Measurements from ENCODE around the gene PEX12.
"Not testable (repeated sequence)": the region's sequence is repeated elsewhere in the genome, so short reads cannot be mapped to it uniquely, and the experiment has no call there.

Gene PEX12

DNA sequence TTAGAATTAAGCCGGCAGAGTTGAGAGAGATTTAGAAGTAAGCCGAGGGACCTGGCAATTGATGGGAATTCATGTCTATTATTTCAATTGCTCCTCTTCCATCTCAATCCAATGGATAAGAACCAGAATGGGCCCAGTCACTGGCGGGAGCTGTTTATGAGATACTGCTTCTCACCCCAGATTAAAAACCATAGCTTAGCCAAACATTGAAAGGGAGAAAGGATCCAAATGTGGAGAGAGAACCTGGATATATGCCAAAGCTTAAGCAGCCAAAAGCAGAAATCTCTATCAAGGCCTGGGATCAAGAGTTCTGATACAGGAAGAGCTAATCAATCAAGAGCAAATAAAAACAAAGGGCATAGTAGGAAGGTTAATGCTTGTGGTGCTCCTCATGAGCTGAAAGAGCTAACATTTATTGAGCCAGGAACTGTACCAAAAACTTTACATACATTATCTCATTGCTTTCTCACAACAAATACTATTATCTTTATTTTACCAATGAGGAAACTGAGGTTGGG lies 43.7 kb downstream of the PEX12 start:
- Histone ChIP-seq H3K4me2 (ENCODE audit: low read depth, low read length) (no peak overlapping the region), H3K9me2 (replicated peaks; ENCODE audit: insufficient read depth, low read length) (no peaks in the 10 kb centered on the region), H3K27me3 (replicated peaks; ENCODE audit: insufficient read depth, low read length) (no peaks in the 10 kb centered on the region), H3K9me3 (replicated peaks; ENCODE audit: insufficient read depth, low read length) (no peaks in the 10 kb centered on the region), H2AFZ (ENCODE audit: low read length) (no peak overlapping the region), H4K20me1 (ENCODE audit: insufficient read depth, low read length) (no peaks in the 10 kb centered on the region), H3F3A (ENCODE audit: insufficient read depth, low read length) (peaks cover 16% of the 10 kb centered on the region; the same call in 1 of the 2 replicates), H3K79me2 (ENCODE audit: low read length) (no peaks in the 10 kb centered on the region), H3K4me1 (ENCODE audit: low read length) (peaks cover 23% of the 10 kb centered on the region), H3K9ac (ENCODE audit: low read length) (no peak overlapping the region), H3K36me3 (replicated peaks; ENCODE audit: insufficient read depth, low read length) (no peaks in the 10 kb centered on the region), H3K27ac (ENCODE audit: low read length) (no peak overlapping the region), H3K4me3 (ENCODE audit: low read length) (no peak overlapping the region)
- TF ChIP-seq, protein P1, sequence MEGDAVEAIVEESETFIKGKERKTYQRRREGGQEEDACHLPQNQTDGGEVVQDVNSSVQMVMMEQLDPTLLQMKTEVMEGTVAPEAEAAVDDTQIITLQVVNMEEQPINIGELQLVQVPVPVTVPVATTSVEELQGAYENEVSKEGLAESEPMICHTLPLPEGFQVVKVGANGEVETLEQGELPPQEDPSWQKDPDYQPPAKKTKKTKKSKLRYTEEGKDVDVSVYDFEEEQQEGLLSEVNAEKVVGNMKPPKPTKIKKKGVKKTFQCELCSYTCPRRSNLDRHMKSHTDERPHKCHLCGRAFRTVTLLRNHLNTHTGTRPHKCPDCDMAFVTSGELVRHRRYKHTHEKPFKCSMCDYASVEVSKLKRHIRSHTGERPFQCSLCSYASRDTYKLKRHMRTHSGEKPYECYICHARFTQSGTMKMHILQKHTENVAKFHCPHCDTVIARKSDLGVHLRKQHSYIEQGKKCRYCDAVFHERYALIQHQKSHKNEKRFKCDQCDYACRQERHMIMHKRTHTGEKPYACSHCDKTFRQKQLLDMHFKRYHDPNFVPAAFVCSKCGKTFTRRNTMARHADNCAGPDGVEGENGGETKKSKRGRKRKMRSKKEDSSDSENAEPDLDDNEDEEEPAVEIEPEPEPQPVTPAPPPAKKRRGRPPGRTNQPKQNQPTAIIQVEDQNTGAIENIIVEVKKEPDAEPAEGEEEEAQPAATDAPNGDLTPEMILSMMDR (IDR thresholded peaks at IDR 0.05; ENCODE audit: low read length), result no peak
- TF ChIP-seq EZH2phosphoT487 (IDR thresholded peaks at IDR 0.05; ENCODE audit: low read length) (no peak), EZH2 (optimal IDR thresholded peaks at IDR 0.05; ENCODE audit: low read depth, low read length) (no peak)
- DNase-seq, result no peak

- Histone ChIP-seq H3K79me2 (ENCODE audit: low read length) (no peaks in the 10 kb centered on the region), H3K4me2 (ENCODE audit: low read depth, low read length) (no peak overlapping the region), H2AFZ (ENCODE audit: low read length) (no peak overlapping the region), H3K9me2 (replicated peaks; ENCODE audit: insufficient read depth, low read length) (no peaks in the 10 kb centered on the region), H3K36me3 (replicated peaks; ENCODE audit: insufficient read depth, low read length) (no peaks in the 10 kb centered on the region), H3F3A (ENCODE audit: insufficient read depth, low read length) (no peaks in the 10 kb centered on the region), H3K9me3 (replicated peaks; ENCODE audit: insufficient read depth, low read length) (no peaks in the 10 kb centered on the region), H3K27me3 (replicated peaks; ENCODE audit: insufficient read depth, low read length) (no peaks in the 10 kb centered on the region), H3K9ac (ENCODE audit: low read length) (no peak overlapping the region), H3K4me1 (ENCODE audit: low read length) (0 out of 2 replicates have a peak, but pooled peaks cover 2% of the 10 kb centered on the region), H3K4me3 (ENCODE audit: low read length) (no peak overlapping the region), H3K27ac (ENCODE audit: low read length) (no peak overlapping the region), H4K20me1 (ENCODE audit: insufficient read depth, low read length) (no peaks in the 10 kb centered on the region)
- DNase-seq, result no peak
- TF ChIP-seq EZH2phosphoT487 (IDR thresholded peaks at IDR 0.05; ENCODE audit: low read length), result no peak
- TF ChIP-seq EZH2 (optimal IDR thresholded peaks at IDR 0.05; ENCODE audit: low read depth, low read length), result no peak
- TF ChIP-seq, protein P1 (IDR thresholded peaks at IDR 0.05; ENCODE audit: low read length), result no peak
Measured at GRCh38 chr17:35531160-35531559, 47.2 kb downstream of the PEX12 start.

- DNase-seq, result no peak
- Histone ChIP-seq H3K36me3 (replicated peaks; ENCODE audit: insufficient read depth, low read length) (no peaks in the 10 kb centered on the region), H3K79me2 (ENCODE audit: low read length) (no peaks in the 10 kb centered on the region), H3K27me3 (replicated peaks; ENCODE audit: insufficient read depth, low read length) (no peaks in the 10 kb centered on the region), H3K4me3 (ENCODE audit: low read length) (no peak overlapping the region), H3K9ac (ENCODE audit: low read length) (no peak overlapping the region), H2AFZ (ENCODE audit: low read length) (no peak overlapping the region), H3K4me1 (ENCODE audit: low read length) (0 out of 2 replicates have a peak, but pooled peaks cover 2% of the 10 kb centered on the region), H3F3A (ENCODE audit: insufficient read depth, low read length) (no peaks in the 10 kb centered on the region), H3K9me3 (replicated peaks; ENCODE audit: insufficient read depth, low read length) (no peaks in the 10 kb centered on the region), H3K27ac (ENCODE audit: low read length) (no peak overlapping the region), H3K9me2 (replicated peaks; ENCODE audit: insufficient read depth, low read length) (no peaks in the 10 kb centered on the region), H4K20me1 (ENCODE audit: insufficient read depth, low read length) (no peaks in the 10 kb centered on the region), H3K4me2 (ENCODE audit: low read depth, low read length) (no peak overlapping the region)
- TF ChIP-seq, protein P1 (IDR thresholded peaks at IDR 0.05; ENCODE audit: low read length), result no peak
- no peak for TF ChIP-seq EZH2phosphoT487 (IDR thresholded peaks at IDR 0.05; ENCODE audit: low read length)
- TF ChIP-seq EZH2 (optimal IDR thresholded peaks at IDR 0.05; ENCODE audit: low read depth, low read length), result no peak
Measured at GRCh38 chr17:35529866-35530265, 48.5 kb downstream of the PEX12 start.

GRCh38 chr17:35529326-35529725 lies 49.0 kb downstream of the PEX12 start:
- not testable (repeated sequence) for H2AFZ ChIP-seq (ENCODE audit: low read length); DNase-seq; H3K4me3 ChIP-seq (ENCODE audit: low read length); H3K9me2 ChIP-seq (replicated peaks; ENCODE audit: insufficient read depth, low read length); H3K36me3 ChIP-seq (replicated peaks; ENCODE audit: insufficient read depth, low read length); H3K9me3 ChIP-seq (replicated peaks; ENCODE audit: insufficient read depth, low read length); H4K20me1 ChIP-seq (ENCODE audit: insufficient read depth, low read length); H3K9ac ChIP-seq (ENCODE audit: low read length); H3F3A ChIP-seq (ENCODE audit: insufficient read depth, low read length); H3K27ac ChIP-seq (ENCODE audit: low read length); H3K27me3 ChIP-seq (replicated peaks; ENCODE audit: insufficient read depth, low read length); H3K4me1 ChIP-seq (ENCODE audit: low read length); H3K79me2 ChIP-seq (ENCODE audit: low read length); H3K4me2 ChIP-seq (ENCODE audit: low read depth, low read length)
